ENCODE results near the gene RAVER1.
A peak's percentile ranks its signal among the peaks of the same experiment; 100 is the strongest.

DNA sequence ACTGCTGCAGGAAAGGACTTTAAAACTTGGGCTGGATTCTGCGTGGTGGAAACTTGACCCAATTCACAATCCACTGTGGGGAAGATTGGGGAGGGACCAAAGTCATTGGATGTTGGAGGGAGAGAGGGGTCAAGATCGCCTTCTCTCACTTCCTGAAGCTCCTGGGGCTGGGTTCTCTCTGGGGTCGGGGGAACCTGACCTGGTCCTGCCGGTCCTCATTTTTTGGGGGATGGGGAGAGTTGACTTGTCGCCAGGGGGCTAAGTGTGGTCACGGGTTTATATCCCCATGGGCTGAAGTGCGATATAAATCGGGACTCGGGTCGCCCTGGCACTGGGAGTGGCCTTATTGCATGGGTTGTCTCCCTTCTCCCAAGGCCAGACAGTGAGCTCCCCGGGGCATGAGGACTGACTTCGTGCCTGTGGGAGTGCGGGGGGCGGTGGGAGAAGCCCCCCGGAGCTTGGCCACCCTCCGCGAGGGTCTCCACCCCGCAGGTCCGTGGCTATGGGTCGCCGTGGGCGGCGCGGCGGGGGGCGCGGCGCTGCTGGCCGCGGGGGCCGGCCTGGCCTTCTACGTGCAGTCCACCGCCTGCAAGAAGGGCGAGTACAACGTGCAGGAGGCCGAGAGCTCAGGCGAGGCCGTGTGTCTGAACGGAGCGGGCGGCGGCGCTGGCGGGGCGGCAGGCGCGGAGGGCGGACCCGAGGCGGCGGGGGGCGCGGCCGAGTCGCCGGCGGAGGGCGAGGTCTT is 37.3 kb downstream of the RAVER1 start:
- TF ChIP-seq, protein P1, sequence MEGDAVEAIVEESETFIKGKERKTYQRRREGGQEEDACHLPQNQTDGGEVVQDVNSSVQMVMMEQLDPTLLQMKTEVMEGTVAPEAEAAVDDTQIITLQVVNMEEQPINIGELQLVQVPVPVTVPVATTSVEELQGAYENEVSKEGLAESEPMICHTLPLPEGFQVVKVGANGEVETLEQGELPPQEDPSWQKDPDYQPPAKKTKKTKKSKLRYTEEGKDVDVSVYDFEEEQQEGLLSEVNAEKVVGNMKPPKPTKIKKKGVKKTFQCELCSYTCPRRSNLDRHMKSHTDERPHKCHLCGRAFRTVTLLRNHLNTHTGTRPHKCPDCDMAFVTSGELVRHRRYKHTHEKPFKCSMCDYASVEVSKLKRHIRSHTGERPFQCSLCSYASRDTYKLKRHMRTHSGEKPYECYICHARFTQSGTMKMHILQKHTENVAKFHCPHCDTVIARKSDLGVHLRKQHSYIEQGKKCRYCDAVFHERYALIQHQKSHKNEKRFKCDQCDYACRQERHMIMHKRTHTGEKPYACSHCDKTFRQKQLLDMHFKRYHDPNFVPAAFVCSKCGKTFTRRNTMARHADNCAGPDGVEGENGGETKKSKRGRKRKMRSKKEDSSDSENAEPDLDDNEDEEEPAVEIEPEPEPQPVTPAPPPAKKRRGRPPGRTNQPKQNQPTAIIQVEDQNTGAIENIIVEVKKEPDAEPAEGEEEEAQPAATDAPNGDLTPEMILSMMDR (IDR thresholded peaks at IDR 0.05) = no peak
- TF ChIP-seq RELA (CRISPR knock-in tag; IDR thresholded peaks at IDR 0.05; ENCODE audit: borderline replicate concordance) (no peak), ESRRA (CRISPR knock-in tag; IDR thresholded peaks at IDR 0.05; ENCODE audit: borderline replicate concordance) (0 out of 2 replicates have a peak, but pooled peaks have one; percentile 72), GTF2I (CRISPR knock-in tag; conservative IDR thresholded peaks at IDR 0.05) (no peak), GABPB1 (CRISPR knock-in tag; IDR thresholded peaks at IDR 0.05) (no peak), MYBL2 (CRISPR knock-in tag; IDR thresholded peaks at IDR 0.05) (no peak), TEAD4 (CRISPR knock-in tag; IDR thresholded peaks at IDR 0.05) (no peak), NFATC4 (CRISPR knock-in tag; IDR thresholded peaks at IDR 0.05) (no peak), JUN (CRISPR knock-in tag; IDR thresholded peaks at IDR 0.05) (0 out of 2 replicates have a peak, but pooled peaks have one; percentile 29)
- TF ChIP-seq, protein P2, sequence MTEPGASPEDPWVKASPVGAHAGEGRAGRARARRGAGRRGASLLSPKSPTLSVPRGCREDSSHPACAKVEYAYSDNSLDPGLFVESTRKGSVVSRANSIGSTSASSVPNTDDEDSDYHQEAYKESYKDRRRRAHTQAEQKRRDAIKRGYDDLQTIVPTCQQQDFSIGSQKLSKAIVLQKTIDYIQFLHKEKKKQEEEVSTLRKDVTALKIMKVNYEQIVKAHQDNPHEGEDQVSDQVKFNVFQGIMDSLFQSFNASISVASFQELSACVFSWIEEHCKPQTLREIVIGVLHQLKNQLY (CRISPR knock-in tag; IDR thresholded peaks at IDR 0.05) = no peak

Data from WTC11 (cell line).